ENCODE measurements around the gene NCKAP5.
A peak's percentile ranks its signal among the peaks of the same experiment; 100 is the strongest.

The NCKAP5 gene

DNA sequence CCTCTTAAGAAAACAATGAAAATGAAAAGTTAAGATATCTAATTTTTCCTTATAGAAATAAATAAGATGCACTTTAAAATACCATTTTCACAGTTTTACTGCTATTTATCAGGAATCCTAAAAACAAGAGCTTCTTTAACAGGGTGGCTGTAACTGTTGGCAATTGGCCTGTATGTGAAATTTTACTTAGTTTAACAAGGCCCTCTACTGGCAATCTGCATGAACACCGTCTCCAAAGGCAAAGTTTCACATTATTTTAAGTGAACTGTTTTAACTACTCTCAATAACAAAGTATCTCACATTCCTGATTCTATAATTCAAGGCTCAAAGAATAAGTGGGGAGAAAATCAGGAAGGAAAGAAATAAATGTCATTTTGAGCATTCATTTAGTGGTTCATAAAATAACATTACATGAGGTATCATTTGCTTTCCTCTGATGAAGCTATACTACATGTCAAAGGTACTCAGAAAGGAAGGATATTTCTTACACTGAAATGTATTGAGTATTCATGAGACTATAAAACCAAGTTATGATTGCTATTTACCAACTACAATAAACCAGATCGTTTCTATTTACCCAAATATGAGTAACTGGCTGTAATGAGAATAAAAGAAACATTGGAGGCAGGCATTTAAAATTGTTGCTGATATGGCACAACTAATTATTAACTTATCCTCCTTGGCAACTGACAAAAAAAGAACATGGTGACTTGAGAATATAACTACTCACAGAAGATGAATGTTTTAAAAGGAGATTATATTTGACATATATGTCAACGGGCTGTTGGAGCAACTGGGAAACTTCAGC is 7.0 kb downstream of the NCKAP5 start:
- peak overlapping the region in 2 of 3 experiments; percentile 10 to 11 for H3K27ac Mint-ChIP-seq
- TF ChIP-seq, protein P1, sequence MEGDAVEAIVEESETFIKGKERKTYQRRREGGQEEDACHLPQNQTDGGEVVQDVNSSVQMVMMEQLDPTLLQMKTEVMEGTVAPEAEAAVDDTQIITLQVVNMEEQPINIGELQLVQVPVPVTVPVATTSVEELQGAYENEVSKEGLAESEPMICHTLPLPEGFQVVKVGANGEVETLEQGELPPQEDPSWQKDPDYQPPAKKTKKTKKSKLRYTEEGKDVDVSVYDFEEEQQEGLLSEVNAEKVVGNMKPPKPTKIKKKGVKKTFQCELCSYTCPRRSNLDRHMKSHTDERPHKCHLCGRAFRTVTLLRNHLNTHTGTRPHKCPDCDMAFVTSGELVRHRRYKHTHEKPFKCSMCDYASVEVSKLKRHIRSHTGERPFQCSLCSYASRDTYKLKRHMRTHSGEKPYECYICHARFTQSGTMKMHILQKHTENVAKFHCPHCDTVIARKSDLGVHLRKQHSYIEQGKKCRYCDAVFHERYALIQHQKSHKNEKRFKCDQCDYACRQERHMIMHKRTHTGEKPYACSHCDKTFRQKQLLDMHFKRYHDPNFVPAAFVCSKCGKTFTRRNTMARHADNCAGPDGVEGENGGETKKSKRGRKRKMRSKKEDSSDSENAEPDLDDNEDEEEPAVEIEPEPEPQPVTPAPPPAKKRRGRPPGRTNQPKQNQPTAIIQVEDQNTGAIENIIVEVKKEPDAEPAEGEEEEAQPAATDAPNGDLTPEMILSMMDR (IDR thresholded peaks at IDR 0.05; ENCODE audit: unreplicated experiment in 3 of 3): peak; percentile 74 to 88 (median 80)
- no peaks in the 10 kb centered on the region for H3K9me3 Mint-ChIP-seq
- no peak overlapping the region for H3K4me3 Mint-ChIP-seq
- H3K36me3 Mint-ChIP-seq (ENCODE audit: low read depth): peaks cover 5% of the 10 kb centered on the region
- H3K4me1 Mint-ChIP-seq: peaks cover 21% of the 10 kb centered on the region
- peaks cover 7% of the 10 kb centered on the region for H3K27me3 Mint-ChIP-seq (ENCODE audit: low read depth)

DNA sequence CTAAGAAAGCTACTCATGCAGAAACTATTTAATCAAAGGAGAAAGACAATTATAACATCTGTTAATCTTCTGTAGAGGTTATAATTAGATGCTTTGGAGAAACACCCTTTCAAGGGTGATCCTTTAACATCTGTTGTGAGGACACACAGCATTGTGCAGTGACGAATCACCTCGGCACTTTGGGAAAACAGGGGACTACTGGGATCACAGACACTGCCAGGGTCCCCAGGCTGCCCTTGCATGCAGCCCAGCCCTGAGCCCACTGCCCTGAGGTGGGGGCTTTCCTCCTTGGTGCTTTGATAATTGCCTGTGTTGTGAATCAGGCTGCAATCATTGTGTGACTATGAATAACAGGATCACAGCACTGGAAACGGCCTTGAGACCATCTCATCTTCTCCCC is 10.6 kb downstream of the NCKAP5 start:
- H3K27me3 Mint-ChIP-seq (ENCODE audit: low read depth): no peaks in the 10 kb centered on the region
- H3K36me3 Mint-ChIP-seq (ENCODE audit: low read depth): peaks cover 12% of the 10 kb centered on the region
- H3K27ac Mint-ChIP-seq: no peak overlapping the region
- H3K4me1 Mint-ChIP-seq: peaks cover 12% of the 10 kb centered on the region
- peaks cover 4% of the 10 kb centered on the region for H3K9me3 Mint-ChIP-seq
- TF ChIP-seq, protein P1 (IDR thresholded peaks at IDR 0.05; ENCODE audit: unreplicated experiment in 3 of 3): no peak
- no peak overlapping the region for H3K4me3 Mint-ChIP-seq

DNA sequence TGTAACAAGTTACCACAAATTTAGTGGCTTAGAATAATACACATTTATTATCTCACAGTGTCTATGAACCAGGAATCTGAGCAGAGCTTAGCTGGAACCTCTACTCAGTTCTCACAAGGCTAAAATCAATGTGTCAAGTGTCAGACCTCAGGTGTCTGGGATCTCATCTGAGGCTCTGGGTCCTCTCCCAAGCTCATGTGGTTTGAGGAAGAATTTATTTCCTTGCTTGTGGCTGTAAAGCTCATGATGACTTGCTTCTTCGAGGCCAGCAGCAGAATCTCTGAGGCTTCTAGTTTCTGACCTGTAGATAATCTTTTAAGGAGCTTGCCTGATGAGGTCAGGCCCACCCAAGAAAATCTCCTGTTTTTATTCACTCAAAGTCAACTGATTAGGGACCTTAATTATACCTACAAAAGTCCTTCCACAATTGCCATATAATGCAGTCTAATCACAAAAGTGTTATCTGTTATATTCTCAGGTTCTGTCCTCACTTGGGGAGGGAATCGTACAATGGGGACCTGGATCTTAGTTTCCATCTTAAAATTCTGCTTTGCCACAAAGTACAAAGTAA is 14.3 kb downstream of the NCKAP5 start:
- peaks cover 12% of the 10 kb centered on the region for H3K36me3 Mint-ChIP-seq (ENCODE audit: low read depth)
- no peak overlapping the region for H3K4me3 Mint-ChIP-seq

DNA sequence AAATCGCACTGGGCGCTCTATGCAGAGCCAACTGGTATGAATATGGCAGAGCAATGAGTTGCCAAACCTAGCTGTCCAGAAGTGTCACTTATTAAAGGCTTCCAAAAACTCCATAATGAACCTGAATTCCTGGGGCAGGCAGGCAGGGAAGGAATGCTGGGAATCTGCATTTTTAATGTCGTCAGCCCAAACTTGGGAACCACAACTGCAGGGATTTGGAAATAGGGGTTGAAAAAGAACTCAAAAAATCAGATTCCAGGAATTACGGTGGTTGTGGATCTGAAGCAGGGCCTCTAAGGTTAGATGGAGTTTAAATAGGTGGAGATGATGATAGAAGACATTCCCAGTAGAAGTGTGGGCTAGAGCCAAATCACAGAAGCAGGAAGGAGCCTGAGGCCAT is 15.0 kb downstream of the NCKAP5 start:
- Mint-ChIP-seq H3K4me3 (no peak overlapping the region), H3K36me3 (ENCODE audit: low read depth) (peaks cover 12% of the 10 kb centered on the region), H3K27me3 (ENCODE audit: low read depth) (no peaks in the 10 kb centered on the region), H3K4me1 (no peaks in the 10 kb centered on the region), H3K27ac (no peak overlapping the region), H3K9me3 (peaks cover 4% of the 10 kb centered on the region)
- TF ChIP-seq, protein P1 (IDR thresholded peaks at IDR 0.05; ENCODE audit: unreplicated experiment in 3 of 3): no peak

More for the DNA sequence above, 14.3 kb downstream of the NCKAP5 start:
- no peaks in the 10 kb centered on the region for H3K4me1 Mint-ChIP-seq
- TF ChIP-seq, protein P1 (IDR thresholded peaks at IDR 0.05; ENCODE audit: unreplicated experiment in 3 of 3): no peak
- no peak overlapping the region for H3K27ac Mint-ChIP-seq
- no peaks in the 10 kb centered on the region for H3K27me3 Mint-ChIP-seq (ENCODE audit: low read depth)
- peaks cover 4% of the 10 kb centered on the region for H3K9me3 Mint-ChIP-seq

DNA sequence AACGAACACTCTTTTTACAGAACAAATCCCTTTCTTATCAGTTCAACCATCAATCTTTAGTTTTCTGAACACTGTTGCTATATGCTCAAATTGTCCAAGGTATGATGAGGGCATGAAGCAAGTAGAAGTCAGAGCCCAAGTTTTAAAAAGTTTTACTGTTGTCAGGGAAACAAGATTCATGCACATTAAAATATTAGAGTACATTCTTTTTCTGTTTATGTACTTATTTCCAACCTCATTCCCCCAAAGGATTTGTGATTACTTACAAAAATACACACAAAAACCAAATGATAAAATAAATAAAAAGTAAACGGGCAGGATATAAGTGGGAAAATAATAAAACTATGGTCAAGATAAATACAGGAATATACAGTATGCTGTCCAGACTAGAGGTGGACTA is 15.4 kb downstream of the NCKAP5 start:
- H3K36me3 Mint-ChIP-seq (ENCODE audit: low read depth): peaks cover 12% of the 10 kb centered on the region
- peaks cover 4% of the 10 kb centered on the region for H3K9me3 Mint-ChIP-seq
- no peak overlapping the region for H3K27ac Mint-ChIP-seq
- no peaks in the 10 kb centered on the region for H3K4me1 Mint-ChIP-seq
- TF ChIP-seq, protein P1 (IDR thresholded peaks at IDR 0.05; ENCODE audit: unreplicated experiment in 3 of 3): no peak
- H3K27me3 Mint-ChIP-seq (ENCODE audit: low read depth): no peaks in the 10 kb centered on the region
- H3K4me3 Mint-ChIP-seq: no peak overlapping the region

Data from nephron (organoid).